NCI-H2196 (cell line): ENCODE data around the gene PPP1R16B.
"Not testable (repeated sequence)": the region's sequence is repeated elsewhere in the genome, so short reads cannot be mapped to it uniquely, and the experiment has no call there.

Experiments
- DNase-seq: peaks from one replicate; lab custom pipeline; 2025; ENCODE audit not compliant: unreplicated experiment; lab: John Stamatoyannopoulos, UW

Gene PPP1R16B

DNA sequence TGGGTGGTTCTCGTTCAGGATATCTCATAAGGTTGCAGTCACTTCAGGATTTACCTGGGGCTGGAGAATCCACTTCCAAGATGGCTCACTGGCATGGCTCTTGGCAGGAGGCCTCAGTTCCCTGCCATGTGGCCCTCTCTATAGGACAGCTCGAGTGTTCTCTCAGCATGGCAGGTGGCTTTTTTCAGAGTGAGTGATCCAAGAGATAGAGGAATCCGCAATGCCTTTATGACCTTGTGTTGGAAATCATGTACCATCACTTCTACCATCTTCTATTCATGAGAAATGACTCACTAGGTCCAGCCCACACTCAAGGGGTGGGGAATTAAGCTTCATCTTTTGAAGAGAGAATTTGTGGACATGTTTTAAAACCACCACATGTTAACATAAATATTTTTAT lies 37.8 kb downstream of the PPP1R16B start:
- DNase-seq = no peak

DNA sequence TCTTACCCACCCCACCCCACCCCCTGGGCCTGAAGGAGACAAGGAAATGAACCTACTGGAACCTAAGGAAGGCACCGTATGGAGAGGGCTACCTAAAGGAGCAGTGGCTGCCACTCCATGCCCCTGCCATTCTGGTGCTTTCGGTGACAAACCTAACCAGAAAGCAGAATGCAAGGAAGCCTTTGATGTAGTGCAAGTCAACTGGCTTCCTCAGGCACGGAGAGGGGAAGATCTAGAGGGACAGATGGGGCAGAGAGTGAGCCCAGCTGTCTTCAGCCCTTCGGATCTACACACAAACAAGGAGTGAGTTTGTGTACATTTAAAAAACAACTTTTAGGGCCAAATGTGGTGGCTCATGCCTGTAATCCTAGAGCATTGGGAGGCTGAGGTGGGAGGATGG lies 39.5 kb downstream of the PPP1R16B start:
- no peak for DNase-seq

DNA sequence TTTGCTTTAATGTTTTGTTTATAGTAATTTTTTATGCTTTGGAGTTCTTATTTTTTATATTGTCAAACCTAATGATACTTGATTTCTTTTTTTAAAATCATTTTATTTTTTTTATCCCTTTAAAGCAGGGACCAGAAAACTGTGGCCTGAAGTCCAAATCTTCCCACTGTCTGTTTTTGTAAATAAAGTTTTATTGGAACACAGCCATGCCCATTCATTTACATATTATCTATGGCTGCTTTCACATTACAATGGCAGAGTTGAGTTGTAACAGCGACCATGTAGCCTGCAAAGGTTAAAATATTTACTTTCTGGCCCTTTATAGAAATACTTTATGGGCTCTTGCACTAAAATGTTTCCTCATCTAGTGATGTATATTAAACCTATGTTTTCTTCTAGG lies 42.3 kb downstream of the PPP1R16B start:
- DNase-seq = no peak

DNA sequence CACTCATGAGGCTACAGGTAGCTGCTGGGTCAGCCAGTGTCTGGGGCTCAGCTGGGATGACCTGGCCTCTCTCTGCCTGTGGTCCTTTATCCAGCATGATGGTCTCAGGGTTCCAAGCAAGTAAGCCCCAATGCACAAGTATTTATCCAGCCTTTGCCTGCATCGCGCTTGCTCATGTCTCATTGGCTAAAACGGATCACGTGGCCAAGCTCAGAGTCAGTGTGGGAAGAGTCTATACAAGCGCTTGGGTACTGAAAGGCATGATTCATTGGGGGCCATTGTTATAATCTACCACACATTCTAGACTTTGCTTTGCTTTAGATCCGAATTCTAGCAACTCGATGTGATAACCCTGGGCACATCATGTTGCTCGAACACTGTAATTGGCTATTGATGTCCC lies 48.3 kb downstream of the PPP1R16B start:
- no peak for DNase-seq

- DNase-seq = no peak
These were observed 49.2 kb downstream of the PPP1R16B start for GRCh38 chr20:38854654-38855066.

GRCh38 chr20:38855356-38855755 lies 49.9 kb downstream of the PPP1R16B start:
- no peak for DNase-seq

GRCh38 chr20:38856570-38856969 lies 51.1 kb downstream of the PPP1R16B start:
- no peak for DNase-seq

DNA sequence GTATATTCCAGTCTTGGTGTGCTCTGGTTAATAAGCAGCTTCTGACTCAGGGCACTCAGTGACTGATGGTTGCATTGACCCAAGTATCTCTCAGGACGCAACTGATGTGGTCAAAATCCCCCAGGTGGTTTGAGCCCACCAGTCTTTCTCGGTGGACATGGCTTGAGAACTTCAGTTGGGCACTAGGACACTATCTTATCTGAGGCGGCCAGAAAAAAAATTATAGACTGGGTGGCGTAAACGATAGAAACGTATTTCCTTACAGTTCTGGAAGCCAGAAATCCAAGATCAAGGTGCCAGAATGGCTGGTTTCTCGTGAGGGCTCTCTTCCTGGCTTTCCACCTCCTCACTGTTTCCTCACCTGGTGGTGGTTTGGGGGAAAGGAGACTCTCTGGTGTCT lies 52.2 kb downstream of the PPP1R16B start:
- no peak for DNase-seq

GRCh38 chr20:38859070-38859690 lies 53.7 kb downstream of the PPP1R16B start:
- no peak for DNase-seq

- DNase-seq = not testable (repeated sequence)
These were observed 54.4 kb downstream of the PPP1R16B start for GRCh38 chr20:38859857-38860256.

GRCh38 chr20:38861071-38861401 lies 55.5 kb downstream of the PPP1R16B start:
- no peak for DNase-seq

DNA sequence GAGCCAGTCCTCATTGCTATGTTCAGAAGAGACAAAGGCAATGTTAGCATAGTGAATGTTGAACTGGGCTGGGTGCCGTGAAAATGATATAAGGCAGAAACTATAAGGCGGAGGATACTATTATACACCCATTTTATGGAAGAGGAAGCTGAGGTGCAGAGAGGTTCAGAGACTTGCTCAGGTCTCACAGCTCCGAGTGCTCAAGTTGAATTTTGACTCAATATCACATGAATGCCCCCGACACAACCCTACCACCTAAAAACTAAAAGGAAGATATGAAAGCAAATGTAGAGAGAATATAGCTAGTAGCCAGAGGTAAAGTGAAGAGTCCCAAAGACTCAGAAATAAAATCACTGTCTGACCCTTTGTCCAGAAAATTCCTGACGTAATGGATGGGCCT lies 56.7 kb downstream of the PPP1R16B start:
- DNase-seq = no peak

GRCh38 chr20:38863024-38863851 lies 57.7 kb downstream of the PPP1R16B start:
- no peak for DNase-seq

DNA sequence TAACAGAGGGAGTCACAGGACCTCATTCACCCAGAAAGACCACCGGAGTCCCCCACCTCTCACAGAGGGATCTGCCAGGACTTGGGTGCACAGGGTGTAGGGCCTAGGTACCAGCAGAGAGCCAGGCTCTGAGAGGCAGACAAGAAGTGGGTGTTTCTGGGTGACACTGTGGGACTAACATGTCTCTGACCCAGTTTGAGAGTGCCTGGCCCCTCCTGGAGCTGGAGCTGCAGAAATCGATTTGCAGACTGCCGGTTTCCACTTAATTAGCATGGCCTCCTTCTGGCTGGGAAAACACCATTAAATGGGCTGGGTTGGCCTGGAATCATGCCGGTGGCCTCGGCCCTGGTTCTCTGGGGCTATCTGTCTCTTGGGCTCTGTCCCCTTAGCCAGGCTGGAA lies 59.2 kb downstream of the PPP1R16B start:
- no peak for DNase-seq

- no peak for DNase-seq
These were observed 61.0 kb downstream of the PPP1R16B start for GRCh38 chr20:38866265-38867061.

- no peak for DNase-seq
These were observed 61.5 kb downstream of the PPP1R16B start for GRCh38 chr20:38867062-38867359.

- DNase-seq = no peak
These were observed 65.4 kb downstream of the PPP1R16B start for GRCh38 chr20:38870733-38871559.

DNA sequence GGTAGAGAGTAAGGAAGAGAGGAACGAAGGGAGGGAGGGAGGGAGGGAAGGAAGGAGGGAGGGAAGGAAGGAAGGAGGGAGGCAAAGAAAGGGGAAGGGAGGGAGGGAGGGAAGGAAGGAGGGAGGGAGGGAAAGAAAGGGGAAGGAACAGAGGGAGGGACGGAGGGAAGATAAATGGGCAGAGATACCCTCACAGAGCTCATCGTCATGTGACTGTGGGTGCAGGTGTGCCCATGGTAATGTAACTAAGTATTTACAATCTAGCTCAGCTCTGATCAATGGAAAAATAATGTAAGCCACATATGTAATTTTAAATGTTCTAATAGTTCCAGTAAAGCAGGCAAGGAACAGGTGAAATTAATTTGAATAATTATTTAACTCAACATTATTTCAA lies 66.1 kb downstream of the PPP1R16B start:
- DNase-seq = no peak

GRCh38 chr20:38872036-38872435 lies 66.5 kb downstream of the PPP1R16B start:
- no peak for DNase-seq

DNA sequence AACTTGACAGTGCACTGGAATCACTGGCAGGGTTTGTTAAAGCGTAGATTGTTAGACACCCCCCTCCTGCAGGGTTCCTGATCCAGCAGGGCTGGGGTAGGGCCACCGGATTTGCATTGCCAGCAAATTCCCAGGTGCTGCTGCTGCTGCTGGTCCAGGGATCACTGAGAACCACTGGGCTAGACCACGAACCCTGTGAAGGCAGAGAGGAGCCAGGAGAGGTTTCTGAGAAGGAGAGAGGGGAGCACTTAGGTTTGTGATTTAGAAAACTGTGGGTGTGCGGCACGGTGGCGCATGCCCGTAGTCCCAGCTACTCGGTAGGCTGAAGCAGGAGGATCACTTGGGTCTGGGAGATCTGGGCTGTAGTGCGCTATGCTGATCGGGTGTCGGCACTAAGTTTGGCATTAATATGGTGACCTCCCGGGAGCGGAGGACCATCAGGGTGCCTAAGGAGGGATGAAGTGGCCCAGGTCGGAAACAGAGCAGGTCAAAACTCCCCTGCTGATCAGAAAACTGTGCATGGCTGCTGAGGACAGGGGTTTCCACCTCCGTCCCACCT lies 67.1 kb downstream of the PPP1R16B start:
- no peak for DNase-seq

- no peak for DNase-seq
These were observed 67.6 kb downstream of the PPP1R16B start for GRCh38 chr20:38873050-38873581.
